GM21381 (cell line): Measurements from ENCODE around the gene CCHCR1.

Source experiments
- ATAC-seq: cut with Tn5 transposase; IDR thresholded peaks from one replicate; pipeline ENCODE4 v1.9.1; 2021; ENCODE audit warnings: mild to moderate bottlenecking, moderate library complexity; ENCODE audit not compliant: unreplicated experiment

CCHCR1 gene

DNA sequence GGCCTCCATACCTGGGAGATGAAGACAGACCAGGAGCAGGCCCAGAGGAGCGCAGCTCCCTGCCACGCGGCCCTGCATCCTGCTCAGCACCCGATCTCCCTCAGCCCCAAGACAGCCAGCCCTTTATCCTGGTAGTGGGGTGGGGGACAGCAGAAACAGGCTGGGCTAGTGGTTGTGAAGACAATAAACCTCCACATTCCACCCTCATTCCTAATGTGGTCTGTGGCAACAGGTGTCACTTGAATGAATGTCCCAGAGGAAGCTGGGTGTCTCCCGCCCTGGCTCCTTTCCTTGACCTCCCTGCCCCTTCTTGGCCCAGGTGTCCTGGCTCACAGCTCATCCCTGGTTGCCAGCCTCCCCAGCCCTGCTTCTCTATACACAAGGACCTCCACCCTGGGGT, 45.1 kb downstream of the CCHCR1 start, which contains the start of gene C6orf15:
Gene C6orf15, minus strand, starts transcription at position 98 of the 400 bp plus-strand sequence. Its CDS starts 20 bp downstream, at position 78.
- no peak for ATAC-seq

DNA sequence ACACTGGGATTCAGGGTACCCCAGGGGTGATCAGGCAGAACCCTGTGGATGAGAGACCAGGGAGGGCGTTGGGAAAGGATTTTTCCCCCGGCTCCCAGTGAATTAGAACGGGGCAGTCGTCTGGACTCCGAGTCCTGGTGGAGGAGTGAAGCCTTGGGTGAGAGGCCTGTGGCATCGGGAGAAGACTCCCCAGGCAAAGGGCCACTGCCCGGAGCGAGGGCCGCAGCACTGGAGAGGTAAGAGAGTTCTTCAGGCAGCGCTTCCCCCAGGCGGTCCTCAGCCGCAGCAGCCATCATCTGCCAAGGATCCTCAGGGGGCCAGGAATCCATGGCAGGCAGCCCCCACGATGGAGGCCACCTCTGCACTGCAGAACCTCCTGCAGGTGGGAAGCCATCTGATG, 45.9 kb downstream of the CCHCR1 start:
- ATAC-seq: no peak

- ATAC-seq: no peak
Measured at GRCh38 chr6:31110825-31111582, 46.6 kb downstream of the CCHCR1 start.

- no peak for ATAC-seq
Measured at GRCh38 chr6:31107052-31107451, 50.5 kb downstream of the CCHCR1 start.

DNA sequence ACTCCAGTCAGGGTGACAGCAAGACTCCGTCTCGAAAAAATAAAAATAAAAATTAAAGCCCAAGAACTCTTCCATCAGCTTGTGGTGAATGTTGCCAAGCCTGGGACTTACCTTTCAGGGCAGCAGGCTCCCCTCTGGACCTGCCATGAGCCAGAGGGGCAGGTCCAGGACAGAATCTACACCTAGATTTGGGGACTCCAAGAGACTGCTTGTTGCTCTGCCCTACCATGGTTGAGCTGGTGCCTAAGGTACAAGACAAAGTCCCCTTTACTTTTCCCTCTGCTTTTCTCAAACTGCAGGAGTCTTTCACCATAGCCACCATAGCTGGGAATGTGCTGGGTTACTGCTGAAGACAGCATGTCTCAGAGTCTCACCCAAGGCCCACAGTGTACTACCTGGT, 54.5 kb downstream of the CCHCR1 start:
- ATAC-seq: no peak

DNA sequence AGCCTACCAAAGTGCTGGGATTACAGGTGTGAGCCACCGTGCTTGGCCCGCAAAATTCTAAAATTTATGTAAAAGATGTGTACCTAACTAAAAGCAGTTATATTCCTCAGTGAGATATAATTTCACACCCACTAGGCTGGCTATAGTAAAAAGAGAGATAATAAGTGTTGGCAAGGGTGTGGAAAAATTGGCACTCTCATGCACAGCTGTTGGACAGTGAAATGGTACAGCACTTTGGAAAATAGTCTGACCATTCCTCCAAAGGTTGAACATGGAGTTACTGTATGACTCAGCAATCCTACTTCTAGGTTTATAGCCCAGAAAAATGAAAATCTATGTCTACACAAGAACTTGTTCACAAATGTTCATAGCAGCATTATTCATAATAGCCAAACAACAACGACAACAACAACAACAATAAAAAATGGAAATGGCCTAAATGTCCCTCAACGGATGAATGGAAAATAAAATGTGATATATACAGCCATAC, 59.1 kb downstream of the CCHCR1 start:
- no peak for ATAC-seq

- no peak for ATAC-seq
Measured at GRCh38 chr6:31096656-31097055, 60.9 kb downstream of the CCHCR1 start.

DNA sequence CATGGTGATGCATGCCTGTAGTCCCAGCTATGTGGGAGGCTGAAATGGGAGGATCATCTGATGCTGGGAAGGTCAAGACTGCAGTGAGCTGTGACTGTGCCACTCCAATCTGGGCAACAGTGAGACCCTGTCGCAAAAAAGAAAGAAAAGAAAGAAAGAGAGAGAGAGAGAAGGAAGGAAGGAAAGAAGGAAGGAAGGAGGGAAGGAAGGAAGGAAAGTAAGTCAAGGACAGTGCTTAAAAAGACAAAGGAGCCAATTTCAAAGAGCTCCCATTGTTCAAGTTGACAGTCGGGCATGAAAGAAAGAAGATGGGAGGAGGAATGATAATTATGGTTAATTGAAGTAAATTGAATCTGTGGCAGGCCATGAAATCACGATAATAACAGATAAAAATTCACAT, 61.4 kb downstream of the CCHCR1 start:
- no peak for ATAC-seq

DNA sequence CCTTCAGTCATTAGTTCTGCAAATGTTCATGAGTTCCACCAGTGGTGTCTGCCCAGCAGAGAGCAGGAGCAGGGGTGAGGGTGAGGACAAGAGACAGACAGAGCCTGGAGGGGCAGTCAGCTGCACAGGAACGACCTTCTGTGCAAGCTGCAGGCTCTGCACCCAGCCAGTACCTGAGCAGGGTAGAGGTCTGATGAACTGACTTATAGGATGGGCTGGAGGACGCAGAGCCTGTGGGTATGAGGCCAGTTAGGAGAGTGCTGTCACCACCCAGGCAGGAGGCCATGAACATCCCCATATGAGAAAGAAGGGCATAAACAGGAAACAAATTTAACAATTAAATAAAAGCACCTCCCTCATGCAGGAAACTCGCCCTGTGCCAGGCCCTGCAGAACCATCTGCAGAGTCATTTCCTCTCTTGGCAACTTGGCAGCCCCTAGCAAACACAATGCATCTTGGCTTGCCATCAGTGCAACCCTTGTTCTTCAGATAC, 63.2 kb downstream of the CCHCR1 start:
- no peak for ATAC-seq

- ATAC-seq: no peak
Measured at GRCh38 chr6:31092769-31093505, 64.7 kb downstream of the CCHCR1 start.
